D341Med (cell line): ENCODE data around the gene NSMCE1.
"Not testable (repeated sequence)": the region's sequence is repeated elsewhere in the genome, so short reads cannot be mapped to it uniquely, and the experiment has no call there.

Experiments used
- DNase-seq: peaks from one replicate; pipeline ENCODE4 v3.0.0; 2012; ENCODE audit warnings: low spot score

The NSMCE1 gene

DNA sequence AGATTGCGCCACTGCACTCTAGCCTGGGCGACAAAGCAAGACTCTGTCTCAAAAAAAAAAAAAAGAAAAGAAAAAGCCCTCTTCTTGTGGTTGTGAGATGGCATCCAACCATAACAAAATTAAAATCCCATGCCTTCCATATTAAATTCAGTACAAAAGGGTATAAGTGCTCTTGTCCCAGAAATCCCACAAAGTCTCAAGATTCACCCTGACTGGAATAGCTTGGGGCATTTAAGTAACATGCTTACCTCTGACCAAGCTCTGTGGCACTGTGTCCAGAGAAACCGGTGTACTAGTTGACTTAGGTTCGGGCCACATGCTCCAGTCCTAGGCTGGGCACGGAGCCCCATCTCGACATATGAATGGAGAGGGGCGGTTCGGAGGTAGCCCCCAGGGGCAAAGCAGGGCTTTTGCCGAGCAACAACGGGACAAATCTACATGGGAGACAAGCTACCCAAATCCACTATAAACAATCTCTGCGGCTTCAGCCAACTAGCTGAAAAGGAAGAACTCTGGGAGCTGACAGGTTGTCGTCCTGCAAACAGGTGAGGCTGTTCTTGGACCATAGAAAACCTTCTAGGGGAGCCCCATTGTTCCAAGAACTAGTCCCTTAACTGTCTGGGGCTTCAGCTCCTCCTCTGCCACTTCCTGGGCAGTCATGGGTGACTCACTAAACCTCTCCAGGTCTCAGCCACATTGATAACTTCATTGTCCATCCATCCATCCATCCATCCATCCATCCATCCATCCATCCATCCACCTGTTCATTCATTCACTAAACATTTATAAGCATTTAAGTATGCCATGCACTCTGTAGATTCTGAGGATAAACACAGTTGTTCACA, 34.9 kb upstream of the NSMCE1 start:
- DNase-seq, result no peak

DNA sequence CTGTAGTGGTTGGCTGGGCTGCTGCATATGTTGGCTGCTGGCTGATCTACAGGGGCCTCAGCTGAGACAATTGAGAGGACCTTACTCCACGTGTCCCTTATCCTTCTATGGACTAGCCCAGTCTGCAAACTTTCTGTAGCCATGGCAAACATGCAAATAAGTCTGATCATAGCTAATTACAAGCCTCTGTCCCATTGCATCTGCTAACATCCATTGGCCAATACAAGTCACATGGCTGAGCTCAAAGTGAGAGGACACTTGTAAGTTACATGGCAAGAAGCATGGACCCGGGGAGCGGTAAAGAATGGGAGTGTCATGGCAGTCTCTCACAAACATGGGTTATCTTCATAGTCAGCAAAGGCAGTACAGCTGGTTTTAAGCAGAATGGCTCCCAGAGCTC, 33.6 kb upstream of the NSMCE1 start:
- no peak for DNase-seq

GRCh38 chr16:27301236-27301861, 32.8 kb upstream of the NSMCE1 start:
- no peak for DNase-seq

DNA sequence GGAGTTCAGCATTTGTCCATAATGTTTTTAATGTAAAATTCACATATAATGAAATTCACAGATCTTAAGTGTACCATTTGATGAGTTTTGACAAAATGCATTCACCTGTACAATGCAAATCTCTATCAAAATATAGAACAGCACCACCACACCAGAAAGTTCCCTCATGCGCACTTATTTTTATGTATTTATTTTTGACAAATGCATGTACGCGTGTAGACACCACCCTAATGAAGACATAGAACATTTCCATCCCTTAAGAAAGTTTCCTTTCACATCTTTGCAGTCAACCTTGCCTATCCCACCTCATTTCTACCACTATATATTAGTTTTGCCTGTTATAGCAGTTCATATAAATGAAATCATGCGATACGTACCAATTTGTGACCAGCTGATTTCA, 29.6 kb upstream of the NSMCE1 start:
- DNase-seq, result no peak

GRCh38 chr16:27293343-27293742, 24.8 kb upstream of the NSMCE1 start:
- no peak for DNase-seq

DNA sequence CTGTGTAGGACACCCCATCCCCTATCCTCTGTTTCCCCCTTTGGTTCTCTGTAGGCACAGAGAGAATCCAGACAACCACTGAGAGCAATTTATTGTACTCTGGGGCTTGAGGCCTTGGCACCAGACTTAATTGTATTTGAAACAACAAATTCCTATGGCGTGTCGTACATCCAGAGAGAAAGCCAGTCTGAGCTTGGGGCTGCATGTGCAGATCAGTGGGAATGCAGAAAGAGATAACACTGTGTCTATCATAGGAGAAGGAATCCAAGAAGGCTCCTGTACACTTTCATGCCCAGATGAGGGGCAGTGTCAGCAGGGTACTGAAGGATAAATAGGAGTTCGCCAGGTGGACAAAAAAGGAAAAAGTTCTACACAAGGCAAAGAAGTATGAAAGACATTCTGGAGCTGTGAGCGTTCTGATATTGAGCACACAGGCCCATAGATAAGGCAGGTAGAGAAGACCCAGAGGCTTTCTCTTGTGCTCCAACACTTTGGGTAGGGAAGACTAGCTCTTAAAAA, 23.2 kb upstream of the NSMCE1 start:
- no peak for DNase-seq

DNA sequence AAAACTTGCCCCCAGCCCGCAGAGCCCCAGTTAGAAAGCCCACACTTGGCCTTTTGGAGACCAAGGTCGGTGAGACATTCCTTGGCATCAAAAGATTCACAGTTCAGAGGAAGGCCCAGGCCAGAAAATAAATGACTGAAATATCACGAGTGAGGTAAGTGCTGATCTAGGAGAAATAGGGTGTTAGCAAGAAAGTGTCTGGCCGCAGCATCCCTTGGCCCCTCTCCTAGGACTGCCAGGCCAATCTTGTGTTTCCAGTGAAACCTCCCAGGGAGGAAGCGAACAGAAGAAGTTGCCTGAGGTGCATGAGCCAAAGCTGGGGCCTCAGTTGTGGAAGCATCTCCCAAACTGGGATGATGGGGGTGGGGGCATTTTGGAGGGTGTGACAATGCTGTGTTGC, 22.5 kb upstream of the NSMCE1 start:
- no peak for DNase-seq

- no peak for DNase-seq
These were observed 22.0 kb upstream of the NSMCE1 start for GRCh38 chr16:27290562-27290961.

- DNase-seq, result no peak
These were observed 21.1 kb upstream of the NSMCE1 start for GRCh38 chr16:27289669-27290068.

DNA sequence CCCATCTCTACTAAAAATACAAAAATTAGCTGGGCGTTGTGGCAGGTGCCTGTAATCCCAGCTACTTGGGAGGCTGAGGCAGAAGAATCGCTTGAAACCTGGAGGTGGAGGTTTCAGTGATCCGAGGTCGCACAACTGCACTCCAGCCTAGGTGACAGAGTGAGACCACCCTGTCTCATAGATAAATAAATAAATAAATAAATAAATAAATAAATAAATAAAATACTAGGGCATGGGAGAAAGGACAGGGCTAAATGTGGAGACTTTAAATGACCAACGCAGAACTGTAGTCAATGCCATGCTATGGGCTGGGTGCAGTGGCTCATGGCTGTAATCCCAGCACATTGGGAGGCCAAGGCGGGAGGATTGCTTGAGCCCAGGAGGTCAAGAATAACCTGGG, 19.7 kb upstream of the NSMCE1 start:
- DNase-seq, result not testable (repeated sequence)

GRCh38 chr16:27287887-27288286, 19.3 kb upstream of the NSMCE1 start:
- no peak for DNase-seq

- DNase-seq, result no peak
These were observed 18.7 kb upstream of the NSMCE1 start for GRCh38 chr16:27287051-27287811.

DNA sequence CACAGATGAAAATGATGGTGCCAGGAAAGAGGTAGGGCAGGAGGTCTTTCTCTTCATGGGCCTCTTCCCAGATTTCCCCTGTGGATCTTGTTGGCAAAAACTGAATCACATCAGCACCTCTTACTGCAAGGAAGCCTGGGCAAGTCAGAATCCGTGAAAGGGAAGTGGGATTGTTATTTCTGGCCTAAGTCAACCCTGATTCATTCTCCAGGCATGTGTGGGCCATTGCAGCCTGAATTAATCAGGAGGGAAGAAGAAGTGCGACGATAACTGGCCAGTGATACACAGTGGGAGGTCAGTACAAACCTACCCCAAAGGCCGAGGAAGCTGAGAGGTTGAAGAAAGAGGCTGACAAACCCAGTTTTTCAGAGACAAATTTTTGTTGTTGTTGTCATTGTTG, 17.9 kb upstream of the NSMCE1 start:
- no peak for DNase-seq

DNA sequence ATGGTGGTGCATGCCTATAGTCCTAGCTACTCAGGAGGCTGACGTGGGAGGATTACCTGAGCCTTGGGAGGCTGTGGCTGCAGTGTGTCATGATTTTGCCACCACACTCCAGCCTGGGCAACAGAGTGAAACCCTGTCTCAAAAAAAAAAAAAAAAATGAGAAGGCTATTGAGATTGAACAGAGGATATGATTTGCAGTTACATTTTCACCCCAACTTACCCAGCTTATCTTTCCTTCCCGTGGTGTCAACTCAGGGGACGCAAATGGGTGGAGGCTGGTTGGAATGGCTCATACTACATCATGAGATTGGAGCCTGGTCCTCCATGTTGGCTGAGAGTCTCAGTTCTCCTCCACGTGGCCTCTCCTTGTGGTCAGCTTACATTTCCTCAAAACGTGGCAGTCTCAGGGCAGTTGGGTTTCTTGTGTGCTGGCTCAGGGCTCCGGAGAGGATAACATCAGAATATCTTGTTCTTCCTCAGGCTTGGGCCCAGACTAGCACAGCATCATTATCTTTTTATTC, 17.2 kb upstream of the NSMCE1 start:
- no peak for DNase-seq

DNA sequence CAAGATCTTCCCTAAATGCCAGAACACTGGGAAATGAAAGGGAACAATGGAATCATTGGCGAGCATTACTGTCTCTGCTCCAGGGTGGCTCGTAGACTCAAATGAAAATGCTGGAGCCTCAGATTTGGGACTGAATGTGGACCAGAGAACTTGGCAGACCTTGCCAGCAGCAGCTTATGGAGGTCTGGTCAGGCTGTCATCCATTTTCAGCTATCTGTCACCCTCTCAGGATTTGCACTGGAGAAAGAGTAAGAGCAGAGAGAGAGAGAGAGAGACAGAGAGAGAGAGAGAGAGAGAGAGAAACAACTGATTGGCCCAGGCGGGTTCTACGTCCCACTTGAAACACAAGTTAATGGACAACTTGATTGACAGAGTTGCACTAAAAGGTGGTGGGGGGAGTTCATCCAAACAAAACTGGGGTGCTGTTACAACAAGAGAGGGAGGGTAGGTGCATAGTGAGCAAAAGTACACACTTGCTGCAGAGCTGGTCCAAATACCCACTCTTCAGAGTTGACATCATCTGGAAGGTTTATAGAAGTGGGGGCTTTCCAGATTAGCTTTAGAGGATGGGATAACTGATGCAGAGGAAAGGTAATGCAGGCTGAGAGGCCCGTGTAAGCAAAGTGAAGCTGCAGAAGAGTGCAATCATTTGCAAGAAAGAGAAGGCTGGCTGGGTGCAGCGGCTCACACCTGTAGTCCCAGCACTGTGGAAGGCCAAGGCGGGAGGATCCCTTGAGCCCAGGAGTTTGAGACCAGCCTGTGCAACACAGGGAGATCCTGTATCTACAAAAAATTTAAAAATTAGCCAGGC, 16.5 kb upstream of the NSMCE1 start:
- DNase-seq, result no peak

DNA sequence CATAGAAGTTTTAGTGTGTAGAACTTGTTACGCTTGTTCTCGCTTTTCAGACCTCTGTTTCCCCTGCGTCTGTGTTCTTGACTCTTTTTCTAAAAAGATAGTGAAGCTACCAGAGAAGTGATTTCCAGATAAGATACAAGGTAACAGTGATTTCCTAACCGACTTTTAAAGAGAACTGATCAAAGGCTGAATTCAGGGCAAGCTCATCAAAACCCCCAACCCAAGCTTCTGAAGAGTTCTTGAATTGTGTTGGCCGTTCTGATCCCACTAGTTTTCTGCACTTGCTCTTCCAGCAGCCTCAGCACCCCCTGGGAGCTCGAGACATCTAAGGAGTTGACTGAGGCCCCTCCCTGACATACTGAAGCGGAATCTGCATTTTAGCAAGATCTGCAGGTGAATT, 12.7 kb upstream of the NSMCE1 start:
- no peak for DNase-seq

DNA sequence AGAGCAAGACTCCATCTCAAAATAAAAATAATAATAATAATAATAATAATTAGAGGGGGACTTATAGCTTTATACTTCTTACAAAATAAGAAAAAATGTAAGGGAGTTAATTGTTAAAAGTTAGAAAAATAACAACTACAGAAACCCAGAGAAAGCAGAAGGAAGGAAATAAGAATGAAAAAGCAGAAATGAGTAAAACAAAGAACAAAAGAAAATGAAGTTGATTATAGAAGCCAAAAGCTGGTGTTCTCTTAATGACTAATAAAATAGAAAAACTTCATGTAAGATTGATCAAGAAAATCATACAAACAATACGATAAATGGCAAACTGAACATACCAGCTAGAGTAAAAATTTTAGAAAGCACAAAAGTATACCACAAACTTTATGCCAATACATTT, 6.8 kb upstream of the NSMCE1 start:
- no peak for DNase-seq

DNA sequence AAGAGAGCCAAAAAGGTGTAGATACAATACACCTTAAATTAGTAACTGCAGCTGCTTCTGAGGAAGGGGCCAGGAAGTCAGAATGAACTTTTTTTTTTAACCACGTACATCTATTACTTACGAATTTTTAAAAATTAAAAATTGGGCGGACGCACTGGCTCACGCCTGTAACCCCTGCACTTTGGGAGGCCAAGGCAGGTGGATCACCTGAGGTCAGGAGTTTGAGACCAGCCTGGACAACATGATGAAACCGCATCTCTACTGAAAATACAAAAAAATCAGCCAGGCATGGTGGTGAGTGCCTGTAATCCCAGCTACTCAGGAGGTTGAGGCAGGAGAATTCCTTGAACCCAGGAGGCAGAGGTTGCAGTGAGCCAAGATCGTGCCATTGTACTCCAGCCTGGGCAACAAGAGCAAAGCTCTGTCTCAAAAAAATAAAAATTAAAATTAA, 5.9 kb upstream of the NSMCE1 start:
- not testable (repeated sequence) for DNase-seq

- DNase-seq, result no peak
These were observed 5.3 kb upstream of the NSMCE1 start for GRCh38 chr16:27273670-27274423.

- DNase-seq, result no peak
These were observed 4.7 kb upstream of the NSMCE1 start for GRCh38 chr16:27273330-27273669.

GRCh38 chr16:27272697-27273096, 4.1 kb upstream of the NSMCE1 start:
- DNase-seq, result not testable (repeated sequence)
